ENCODE measurements around the gene TRIM71.

Gene TRIM71

DNA sequence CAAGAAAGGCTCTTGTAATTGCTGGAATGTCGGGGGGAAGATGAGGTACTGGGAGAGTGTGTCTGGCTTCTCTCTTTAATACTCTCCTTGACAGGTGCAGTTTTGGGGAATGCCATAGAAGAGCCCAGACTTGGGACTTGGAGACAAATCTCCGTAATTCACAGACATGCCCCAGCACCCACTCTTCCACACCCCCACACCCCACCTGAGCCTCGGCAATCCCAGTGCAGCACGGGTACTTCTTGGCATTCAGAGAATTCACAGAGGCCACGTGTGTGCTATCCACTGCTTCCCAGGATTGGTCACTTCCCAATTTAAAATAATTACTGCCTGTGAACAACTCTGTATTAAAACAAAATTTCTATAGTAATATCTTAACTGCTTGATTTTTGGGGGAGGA lies 43.9 kb downstream of the TRIM71 start:
- Histone ChIP-seq H3K27me3 (ENCODE audit: insufficient read depth, low read depth, severe bottlenecking) (no peaks in the 10 kb centered on the region), H3K9me3 (ENCODE audit: severe bottlenecking) (no peaks in the 10 kb centered on the region), H3K36me3 (no peaks in the 10 kb centered on the region), H3K4me3 (ENCODE audit: low read depth, low read length) (no peak overlapping the region), H3K27ac (no peak overlapping the region)
- no peak for TF ChIP-seq CTCF (IDR thresholded peaks at IDR 0.05; ENCODE audit: low read depth, low read length)
- no peak for DNase-seq

DNA sequence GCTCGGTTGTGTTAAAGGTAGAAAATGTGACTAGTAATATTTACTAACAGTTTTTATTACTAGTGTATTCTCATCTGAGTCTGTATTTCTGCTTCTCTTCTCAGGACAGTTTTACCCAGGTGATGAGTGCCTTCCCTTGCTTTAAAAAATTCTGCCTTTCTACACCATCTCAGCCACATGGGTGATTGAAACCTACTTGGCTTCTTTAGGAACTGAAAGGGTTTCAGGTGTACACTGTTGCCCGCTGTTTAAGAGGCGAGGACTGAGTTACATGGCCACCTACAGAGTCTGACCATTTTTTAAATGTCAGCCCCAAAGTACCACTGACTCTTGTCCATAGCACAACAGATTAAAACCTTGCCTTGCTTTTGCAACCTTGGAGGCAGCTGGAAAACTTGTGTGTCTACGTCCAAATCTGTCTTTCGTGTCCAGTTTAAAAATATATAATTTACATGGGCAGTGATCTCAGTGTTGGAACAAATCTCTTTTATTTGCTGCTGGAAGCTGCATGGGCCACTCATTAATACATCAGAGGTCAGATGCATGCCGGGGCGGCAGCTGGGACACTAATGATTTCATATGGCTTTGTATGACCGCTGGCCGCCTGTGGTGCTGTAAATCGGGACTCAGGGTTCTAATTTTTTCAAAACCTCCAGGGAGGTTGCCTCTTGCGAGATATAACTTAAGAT lies 44.6 kb downstream of the TRIM71 start:
- Histone ChIP-seq H3K4me3 (ENCODE audit: low read depth, low read length) (no peak overlapping the region), H3K27ac (no peak overlapping the region), H3K36me3 (no peaks in the 10 kb centered on the region), H3K27me3 (ENCODE audit: insufficient read depth, low read depth, severe bottlenecking) (no peaks in the 10 kb centered on the region), H3K9me3 (ENCODE audit: severe bottlenecking) (no peaks in the 10 kb centered on the region)
- DNase-seq = no peak
- no peak for TF ChIP-seq CTCF (IDR thresholded peaks at IDR 0.05; ENCODE audit: low read depth, low read length)

GRCh38 chr3:32862936-32863487 lies 45.2 kb downstream of the TRIM71 start:
- Histone ChIP-seq H3K4me3 (ENCODE audit: low read depth, low read length) (no peak overlapping the region), H3K9me3 (ENCODE audit: severe bottlenecking) (no peaks in the 10 kb centered on the region)
- no peak for DNase-seq

GRCh38 chr3:32865383-32865782 lies 47.6 kb downstream of the TRIM71 start:
- Histone ChIP-seq H3K36me3 (no peaks in the 10 kb centered on the region), H3K27me3 (ENCODE audit: insufficient read depth, low read depth, severe bottlenecking) (no peaks in the 10 kb centered on the region), H3K4me3 (ENCODE audit: low read depth, low read length) (no peak overlapping the region), H3K27ac (no peak overlapping the region), H3K9me3 (ENCODE audit: severe bottlenecking) (no peaks in the 10 kb centered on the region)
- no peak for TF ChIP-seq CTCF (IDR thresholded peaks at IDR 0.05; ENCODE audit: low read depth, low read length)
- no peak for DNase-seq

More at GRCh38 chr3:32862936-32863487, 45.2 kb downstream of the TRIM71 start:
- Histone ChIP-seq H3K27me3 (ENCODE audit: insufficient read depth, low read depth, severe bottlenecking) (no peaks in the 10 kb centered on the region), H3K36me3 (no peaks in the 10 kb centered on the region), H3K27ac (no peak overlapping the region)
- no peak for TF ChIP-seq CTCF (IDR thresholded peaks at IDR 0.05; ENCODE audit: low read depth, low read length)

GRCh38 chr3:32866533-32866932 lies 48.7 kb downstream of the TRIM71 start:
- H3K9me3 ChIP-seq (ENCODE audit: severe bottlenecking) = no peaks in the 10 kb centered on the region
- no peak overlapping the region for H3K4me3 ChIP-seq (ENCODE audit: low read depth, low read length)
- H3K27me3 ChIP-seq (ENCODE audit: insufficient read depth, low read depth, severe bottlenecking) = no peaks in the 10 kb centered on the region
- no peak for DNase-seq
- no peak overlapping the region for H3K27ac ChIP-seq
- TF ChIP-seq CTCF (IDR thresholded peaks at IDR 0.05; ENCODE audit: low read depth, low read length) = no peak
- H3K36me3 ChIP-seq = no peaks in the 10 kb centered on the region

- no peaks in the 10 kb centered on the region for H3K36me3 ChIP-seq
- H3K4me3 ChIP-seq (ENCODE audit: low read depth, low read length) = no peak overlapping the region
- H3K27me3 ChIP-seq (ENCODE audit: insufficient read depth, low read depth, severe bottlenecking) = no peaks in the 10 kb centered on the region
- no peak overlapping the region for H3K27ac ChIP-seq
- H3K9me3 ChIP-seq (ENCODE audit: severe bottlenecking) = no peaks in the 10 kb centered on the region
- DNase-seq = no peak
- no peak for TF ChIP-seq CTCF (IDR thresholded peaks at IDR 0.05; ENCODE audit: low read depth, low read length)
Measured at GRCh38 chr3:32867954-32868353, 50.2 kb downstream of the TRIM71 start.

All from WERI-Rb-1 (cell line).